ENCODE results near the gene FLNA.
"Not testable (repeated sequence)": the region's sequence is repeated elsewhere in the genome, so short reads cannot be mapped to it uniquely, and the experiment has no call there.

Gene FLNA

DNA sequence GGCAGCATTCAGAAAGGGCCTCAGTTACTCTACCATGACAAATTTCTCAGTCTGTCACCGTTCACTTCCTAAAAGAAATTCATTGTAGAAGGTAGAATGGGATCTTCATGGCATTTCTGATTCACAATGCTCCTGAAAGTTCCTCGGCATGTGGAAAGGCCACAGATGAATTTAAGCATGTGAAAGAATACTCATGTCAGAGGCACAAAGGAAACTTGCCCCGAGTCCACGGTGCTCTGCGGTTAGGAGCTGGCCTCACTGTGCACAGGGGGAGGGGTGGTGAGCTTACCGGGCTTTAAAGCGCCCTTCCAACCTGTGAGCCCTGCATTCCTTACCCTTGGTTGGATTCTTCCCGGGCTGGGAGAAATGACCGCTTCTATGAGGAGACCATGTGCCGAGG, 69.6 kb downstream of the FLNA start:
- DNase-seq (ENCODE audit: low read depth), result no peak
- TF ChIP-seq, protein P1, sequence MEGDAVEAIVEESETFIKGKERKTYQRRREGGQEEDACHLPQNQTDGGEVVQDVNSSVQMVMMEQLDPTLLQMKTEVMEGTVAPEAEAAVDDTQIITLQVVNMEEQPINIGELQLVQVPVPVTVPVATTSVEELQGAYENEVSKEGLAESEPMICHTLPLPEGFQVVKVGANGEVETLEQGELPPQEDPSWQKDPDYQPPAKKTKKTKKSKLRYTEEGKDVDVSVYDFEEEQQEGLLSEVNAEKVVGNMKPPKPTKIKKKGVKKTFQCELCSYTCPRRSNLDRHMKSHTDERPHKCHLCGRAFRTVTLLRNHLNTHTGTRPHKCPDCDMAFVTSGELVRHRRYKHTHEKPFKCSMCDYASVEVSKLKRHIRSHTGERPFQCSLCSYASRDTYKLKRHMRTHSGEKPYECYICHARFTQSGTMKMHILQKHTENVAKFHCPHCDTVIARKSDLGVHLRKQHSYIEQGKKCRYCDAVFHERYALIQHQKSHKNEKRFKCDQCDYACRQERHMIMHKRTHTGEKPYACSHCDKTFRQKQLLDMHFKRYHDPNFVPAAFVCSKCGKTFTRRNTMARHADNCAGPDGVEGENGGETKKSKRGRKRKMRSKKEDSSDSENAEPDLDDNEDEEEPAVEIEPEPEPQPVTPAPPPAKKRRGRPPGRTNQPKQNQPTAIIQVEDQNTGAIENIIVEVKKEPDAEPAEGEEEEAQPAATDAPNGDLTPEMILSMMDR (conservative IDR thresholded peaks at IDR 0.05; ENCODE audit: control insufficient read depth, insufficient read depth, low read depth, low read length), result no peak
- no peak overlapping the region for H3K4me3 ChIP-seq (ENCODE audit: control insufficient read depth, low read depth, low read length)

GRCh38 chrX:154303476-154303875, 71.0 kb downstream of the FLNA start:
- TF ChIP-seq, protein P1 (conservative IDR thresholded peaks at IDR 0.05; ENCODE audit: control insufficient read depth, insufficient read depth, low read depth, low read length), result no peak
- H3K4me3 ChIP-seq (ENCODE audit: control insufficient read depth, low read depth, low read length), result no peak overlapping the region
- DNase-seq (ENCODE audit: low read depth), result no peak

DNA sequence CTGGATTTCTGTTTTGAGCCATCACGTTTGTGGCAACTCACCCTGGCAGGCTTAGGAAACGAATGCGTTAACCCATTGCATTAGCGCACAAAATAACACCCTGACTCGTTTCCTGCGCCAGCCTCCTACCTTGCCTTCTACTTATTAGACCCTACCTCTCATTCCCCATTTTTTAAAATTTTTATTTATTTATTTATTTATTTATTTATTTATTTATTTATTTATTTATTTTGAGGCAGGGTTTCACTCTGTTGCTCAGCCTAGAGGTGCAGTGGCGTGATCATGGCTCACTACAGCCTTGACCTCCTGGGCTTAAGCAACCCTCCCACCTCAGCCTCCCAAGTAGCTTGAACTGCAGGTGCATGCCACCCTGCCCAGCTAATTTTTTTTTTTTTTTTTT, 71.4 kb downstream of the FLNA start:
- H3K4me3 ChIP-seq (ENCODE audit: control insufficient read depth, low read depth, low read length); DNase-seq (ENCODE audit: low read depth): not testable (repeated sequence)

- DNase-seq (ENCODE audit: low read depth), result no peak
- H3K4me3 ChIP-seq (ENCODE audit: control insufficient read depth, low read depth, low read length), result no peak overlapping the region
- TF ChIP-seq, protein P1 (conservative IDR thresholded peaks at IDR 0.05; ENCODE audit: control insufficient read depth, insufficient read depth, low read depth, low read length), result no peak
These were observed 73.6 kb downstream of the FLNA start for GRCh38 chrX:154300816-154301215.
